Activated CD8-positive, alpha-beta memory T cell treated with anti-CD3 and anti-CD28 coated beads for 1 hour (primary cell): Measurements from ENCODE around the gene PRODH2.
"Not testable (repeated sequence)": the region's sequence is repeated elsewhere in the genome, so short reads cannot be mapped to it uniquely, and the experiment has no call there.

Experiments used
- DNase-seq, 2 donors: peaks; one replicate each; pipeline ENCODE4 v3.0.0-alpha.2; 2020; ENCODE audit warnings: low read depth in 1 of 2; ENCODE audit errors: extremely low read depth in 1 of 2

Gene PRODH2

DNA sequence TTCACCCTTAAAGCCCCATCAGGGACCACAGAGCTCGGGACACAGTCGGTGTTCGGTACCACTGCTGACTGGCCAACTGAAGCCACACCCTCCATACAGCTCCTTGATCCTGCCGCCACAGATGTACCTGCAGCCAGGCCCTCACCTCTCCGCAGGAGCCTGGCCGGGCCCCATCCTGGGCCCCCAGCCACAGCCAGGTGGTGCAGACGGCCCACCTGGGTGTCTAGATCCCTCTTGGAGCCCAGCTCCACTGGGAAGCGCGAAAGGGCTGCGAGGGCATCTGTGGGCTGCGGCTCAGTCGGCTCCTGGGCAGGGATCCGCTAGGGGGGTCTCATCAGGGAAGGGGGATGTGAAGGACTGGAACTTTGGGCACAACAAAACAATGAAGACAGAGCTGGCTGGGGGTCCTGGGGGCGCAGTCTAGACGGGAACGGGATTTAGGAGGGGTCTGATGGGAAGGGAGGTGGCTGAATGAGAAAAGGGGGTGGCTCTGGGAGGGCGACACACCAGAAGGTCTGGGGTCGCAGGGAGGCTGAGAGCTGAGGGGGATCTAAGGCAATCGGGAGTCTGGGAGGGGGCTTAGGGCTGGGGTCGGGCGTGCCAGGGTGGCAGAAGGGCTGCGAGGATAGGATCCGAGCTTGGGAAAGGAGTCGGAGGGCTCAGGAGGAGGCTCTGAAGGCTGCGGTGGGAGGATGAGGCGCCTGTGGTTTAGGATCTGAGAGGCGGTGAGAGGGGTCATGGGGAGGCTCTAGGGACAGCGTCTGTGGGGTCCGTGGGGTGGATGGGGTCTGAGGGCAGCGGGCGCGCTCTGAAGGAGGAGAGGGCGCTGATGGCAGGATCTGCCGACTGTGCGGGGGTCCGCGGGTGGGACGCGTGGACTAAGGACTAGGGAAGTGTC, 15.8 kb downstream of the PRODH2 start:
- DNase-seq = no peak

DNA sequence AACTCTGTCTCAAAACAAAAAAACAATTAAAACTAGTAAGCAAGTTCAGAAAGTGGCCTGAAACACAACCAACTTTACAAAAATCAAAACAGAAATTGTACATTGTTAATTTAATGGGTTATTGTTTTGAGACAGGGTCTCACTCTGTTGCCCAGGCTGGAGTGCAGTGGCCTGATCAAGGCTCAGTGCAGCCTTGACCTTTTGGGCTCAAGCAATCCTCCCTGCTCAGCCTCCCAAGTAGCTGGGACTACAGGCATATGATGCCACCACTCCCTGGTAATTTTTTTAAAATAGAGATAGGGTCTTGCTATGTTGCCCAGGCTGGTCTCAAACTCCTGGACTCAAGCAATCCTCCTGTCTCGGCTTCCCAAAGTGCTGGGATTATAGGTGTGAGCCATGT, 17.1 kb downstream of the PRODH2 start:
- DNase-seq = not testable (repeated sequence)

DNA sequence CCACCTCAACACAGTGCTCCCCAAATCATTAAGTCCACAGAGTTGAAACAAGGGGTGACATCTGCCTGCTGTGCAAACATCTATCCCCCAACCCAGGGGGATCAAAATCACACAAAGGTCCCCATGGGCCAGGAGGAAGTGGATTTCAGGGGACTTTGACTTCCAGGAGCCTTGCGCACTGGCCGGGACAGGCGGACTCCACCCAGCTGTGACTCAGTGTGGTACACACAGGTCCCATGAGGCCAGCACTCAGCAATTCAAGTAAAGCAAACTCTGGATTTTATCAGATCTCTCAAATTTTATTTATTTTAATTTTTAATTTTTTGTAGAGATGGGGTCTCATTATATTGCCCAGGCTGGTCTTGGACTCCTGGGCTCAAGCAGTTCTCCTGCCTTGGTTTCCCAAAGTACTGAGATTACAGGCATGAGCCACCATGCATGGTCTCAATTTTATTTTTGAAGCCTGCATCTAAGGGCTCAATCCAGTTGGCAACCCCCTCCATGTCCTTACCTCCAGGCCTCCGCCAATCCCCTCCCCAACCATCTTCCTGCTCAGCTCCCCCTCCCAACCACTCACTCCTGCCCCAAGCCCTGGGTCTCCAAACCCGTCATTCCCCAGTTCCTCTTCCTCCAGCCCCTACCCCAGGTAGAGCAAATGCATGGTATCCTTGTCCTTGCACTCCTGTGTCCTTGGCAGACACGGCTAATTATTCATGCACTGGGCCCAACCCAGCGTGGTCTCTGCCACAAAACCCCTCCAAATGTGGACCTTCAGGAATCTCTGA, 19.1 kb downstream of the PRODH2 start:
- DNase-seq = no peak

DNA sequence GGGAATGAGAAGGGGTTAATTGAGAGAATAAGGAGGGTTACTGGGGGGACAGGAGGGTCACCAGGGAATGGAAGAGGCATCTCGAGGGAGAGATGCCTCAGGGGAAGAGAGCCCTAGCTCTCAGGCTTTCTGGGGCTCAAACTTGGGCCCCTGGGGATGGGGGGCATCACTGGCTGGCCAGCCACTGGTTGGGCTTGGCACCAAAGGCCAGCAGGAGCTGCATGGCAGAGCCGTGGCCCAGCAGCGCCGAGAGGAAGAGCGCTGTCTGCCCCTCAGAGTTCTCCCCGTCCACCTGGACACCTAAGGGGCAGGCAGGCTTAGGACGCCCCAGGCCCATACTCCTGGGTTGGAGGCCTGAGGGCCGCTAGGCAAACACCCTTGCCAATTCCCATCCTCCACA, 19.8 kb downstream of the PRODH2 start:
- no peak for DNase-seq

DNA sequence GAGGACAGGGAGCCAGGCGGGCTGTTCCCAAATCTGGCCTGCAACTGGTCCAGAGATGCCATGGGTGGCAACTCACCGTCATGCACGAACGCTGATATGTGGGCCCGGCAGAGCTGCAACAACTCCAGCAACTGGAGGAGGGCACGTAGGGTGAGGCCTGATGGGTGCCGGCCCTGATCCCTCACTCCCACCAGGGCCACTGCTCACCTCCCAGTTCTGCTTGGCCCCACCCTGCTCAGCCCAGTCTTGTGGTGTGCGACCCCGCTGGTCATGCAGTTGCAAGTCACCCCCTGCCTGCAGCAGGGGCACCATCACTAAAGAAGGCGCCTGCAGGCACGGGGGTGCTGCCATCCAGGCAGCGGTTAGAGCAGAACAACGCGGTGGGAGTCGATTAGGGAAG, 20.3 kb downstream of the PRODH2 start:
- no peak for DNase-seq

DNA sequence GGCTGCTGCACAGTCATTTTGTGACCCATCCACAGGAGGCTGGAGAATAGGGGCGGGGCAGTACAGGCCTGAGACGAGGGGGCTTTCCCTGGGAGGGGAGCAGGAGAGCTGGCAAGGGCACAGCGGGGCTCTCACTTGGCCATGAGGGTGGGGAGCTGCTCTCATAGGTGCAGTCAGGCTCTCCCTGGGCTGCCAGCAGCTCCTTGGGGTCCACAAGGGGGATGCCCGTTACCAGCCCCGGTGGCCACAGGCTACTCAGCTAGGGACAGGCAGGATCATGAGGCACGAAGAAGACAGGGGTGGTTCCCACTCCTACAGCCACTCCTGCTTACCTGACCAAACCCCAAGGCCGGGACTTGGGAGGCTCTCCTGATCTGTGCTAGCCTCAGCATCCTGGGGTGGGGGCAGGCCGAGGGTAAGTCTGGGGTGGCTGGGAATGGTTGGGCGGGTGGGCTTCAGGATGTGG, 20.8 kb downstream of the PRODH2 start:
- DNase-seq = no peak

DNA sequence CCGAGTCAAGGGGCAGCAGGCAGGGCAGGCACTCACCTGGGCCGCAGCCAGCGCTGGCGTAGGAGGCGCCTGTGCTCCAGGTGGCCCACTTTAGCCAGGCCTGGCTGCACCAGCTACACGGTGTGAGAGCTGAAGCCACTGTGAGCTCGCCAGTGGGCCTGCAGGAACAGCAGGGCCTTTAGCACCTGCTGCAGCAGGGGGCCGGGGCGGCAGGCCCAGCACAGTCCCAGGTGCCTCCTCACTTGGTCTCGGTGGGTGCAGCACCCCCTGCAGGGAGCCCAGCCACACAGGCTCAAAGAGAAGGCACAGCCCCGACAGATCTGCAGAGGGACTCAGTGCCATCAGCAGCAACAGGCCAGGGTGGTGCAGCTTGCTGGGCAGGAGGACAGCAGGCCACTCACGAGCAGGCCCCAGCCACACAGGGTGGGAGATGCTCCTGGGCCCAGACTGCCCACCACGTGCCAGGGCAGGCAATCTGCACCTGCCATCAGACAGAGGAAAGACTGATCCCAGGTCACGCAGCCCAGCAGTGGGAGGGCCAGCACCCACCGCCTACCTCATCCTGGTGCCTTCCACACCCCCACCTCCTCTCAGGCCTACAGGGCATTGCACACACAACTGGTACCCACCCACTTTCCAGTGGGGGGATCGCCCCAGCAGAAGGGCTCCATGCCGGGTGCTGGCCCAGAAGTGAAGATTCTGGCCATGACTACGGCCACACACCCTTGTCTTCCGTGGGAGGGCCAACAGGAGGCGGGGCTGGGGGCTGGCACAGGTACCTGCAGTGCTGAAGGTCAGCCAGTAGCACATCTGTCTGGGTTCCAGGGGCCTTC, 21.4 kb downstream of the PRODH2 start:
- no peak for DNase-seq

DNA sequence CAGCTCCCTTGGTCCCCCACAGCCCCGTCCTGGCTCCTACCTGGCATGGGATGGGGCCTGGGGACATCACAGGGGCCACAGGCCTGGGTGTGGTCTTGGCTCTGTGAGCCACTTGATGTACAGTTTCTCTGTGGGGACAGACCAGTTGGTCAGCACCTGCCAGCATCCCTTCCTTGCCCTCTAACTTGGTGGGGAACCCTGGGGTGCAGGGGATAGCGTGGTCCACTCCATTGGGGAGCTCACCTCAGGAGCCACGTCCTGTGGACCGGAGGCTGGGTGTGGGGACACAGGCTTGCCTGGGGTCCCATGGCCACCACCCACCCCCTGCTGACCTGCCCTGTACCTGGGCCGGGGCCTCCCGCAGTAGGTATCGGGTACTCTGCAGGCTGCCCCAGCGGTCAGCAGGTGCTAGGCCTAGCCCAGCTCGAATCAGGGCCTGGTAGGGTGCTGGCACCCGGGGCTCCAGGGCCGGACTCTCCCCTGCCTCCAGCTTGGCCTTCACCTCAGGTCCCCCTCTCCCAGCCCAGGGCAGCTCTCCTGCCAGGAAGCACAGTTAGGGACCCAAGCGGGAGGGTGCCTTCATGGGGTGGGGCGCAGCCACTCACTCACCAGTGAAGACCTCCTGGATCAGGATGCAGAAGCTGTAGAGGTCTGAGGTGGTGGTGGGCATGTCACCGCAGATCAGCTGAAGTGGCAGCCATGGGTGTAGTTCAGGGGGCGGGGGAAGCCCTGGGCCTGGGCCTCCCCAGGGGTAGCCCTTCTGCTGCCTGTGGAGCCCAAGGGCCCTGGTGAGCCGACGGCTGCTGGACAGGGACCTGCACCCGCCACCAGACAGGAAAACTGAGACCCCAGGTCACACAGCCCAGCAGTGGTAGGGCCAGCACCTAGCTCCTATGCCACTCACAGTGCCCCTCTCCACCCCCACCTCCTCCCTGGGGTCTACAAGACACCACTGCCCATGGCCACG, 22.4 kb downstream of the PRODH2 start:
- no peak for DNase-seq

DNA sequence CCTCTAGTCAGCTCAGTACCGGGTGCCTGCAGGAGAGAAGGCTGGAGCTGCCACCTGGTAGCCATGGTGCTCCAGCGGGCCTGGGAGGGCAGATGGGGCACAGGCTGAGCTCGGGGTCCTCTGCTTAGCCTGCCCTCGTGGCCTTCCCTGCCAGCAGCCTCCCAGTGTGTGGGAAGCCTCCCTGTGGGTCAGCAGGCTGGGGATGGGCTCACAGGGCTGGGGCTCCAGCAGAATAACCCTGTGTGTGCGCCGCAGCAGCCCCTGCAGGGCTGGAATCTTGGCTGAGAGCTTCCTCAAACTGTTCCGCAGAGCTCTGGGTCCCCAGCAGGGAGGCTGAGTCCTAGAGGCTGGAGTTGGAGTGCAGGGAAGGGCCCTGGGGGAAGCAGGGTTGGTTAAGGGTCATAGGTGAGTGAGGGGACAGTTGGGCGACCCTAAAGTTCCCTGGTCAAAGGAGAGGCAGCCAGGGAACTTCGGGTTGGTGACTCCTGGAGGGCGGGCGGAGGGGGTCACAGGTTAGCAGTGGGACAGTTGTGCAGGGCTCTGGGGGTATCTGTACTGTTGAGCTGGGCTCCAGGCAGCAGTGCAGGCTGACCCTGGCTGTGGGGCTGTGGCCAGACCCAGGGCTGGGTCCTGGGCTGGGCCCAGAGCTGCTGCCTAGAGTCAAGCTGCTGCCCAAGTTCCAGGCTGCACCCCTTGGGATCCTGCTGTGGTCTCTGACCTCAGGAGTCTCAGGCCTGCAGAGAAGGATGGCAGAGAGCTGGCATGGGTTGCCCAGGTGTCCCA, 23.3 kb downstream of the PRODH2 start:
- DNase-seq = no peak

DNA sequence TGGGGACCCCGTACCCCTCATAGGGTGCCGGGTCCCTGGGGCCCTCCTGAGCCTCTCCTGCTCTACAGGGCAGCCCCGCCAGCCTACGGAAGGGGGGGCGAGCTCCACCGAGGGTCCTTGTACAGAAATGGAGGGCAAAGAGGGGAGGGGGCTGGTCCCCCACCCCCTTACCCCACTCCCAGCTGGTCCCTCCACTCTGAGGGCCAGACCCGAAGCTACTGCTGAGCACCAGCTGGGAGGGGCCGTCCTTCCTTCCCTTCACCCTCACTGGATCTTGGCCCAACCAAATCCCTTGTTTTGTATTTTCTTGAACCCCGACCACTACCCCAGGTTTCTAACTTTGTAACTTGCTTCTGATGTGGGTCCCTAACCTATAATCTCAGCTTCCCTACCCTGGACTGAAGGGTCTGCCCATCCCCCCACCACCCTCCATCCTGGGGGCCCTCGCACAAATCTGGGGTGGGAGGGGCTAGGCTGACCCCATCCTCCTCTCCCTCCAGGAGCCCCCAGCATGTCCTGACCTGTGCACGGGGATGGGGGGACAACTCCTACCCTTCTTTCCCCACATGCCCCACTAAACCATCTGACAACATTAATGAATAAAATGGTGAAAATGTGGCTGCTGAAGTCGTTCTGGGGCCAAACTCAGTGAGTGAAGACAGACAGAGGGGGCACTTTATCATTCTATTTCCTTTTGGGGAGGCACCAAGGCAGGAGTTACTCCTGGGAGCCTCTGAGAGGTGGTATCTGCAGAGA, 24.3 kb downstream of the PRODH2 start:
- no peak for DNase-seq

DNA sequence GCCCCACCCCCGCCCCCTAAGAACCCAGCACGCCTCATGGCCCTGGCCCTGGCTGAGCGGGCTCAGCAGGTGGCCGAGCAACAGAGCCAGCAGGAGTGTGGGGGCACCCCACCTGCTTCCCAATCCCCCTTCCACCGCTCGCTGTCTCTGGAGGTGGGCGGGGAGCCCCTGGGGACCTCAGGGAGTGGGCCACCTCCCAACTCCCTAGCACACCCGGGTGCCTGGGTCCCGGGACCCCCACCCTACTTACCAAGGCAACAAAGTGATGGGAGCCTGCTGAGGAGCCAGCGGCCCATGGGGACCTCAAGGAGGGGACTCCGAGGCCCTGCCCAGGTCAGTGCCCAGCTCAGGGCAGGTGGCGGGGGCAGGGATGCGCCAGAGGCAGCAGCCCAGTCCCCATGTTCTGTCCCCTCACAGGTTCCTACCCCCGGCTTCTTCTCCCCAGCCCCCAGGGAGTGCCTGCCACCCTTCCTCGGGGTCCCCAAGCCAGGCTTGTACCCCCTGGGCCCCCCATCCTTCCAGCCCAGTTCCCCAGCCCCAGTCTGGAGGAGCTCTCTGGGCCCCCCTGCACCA, 25.3 kb downstream of the PRODH2 start:
- no peak for DNase-seq

DNA sequence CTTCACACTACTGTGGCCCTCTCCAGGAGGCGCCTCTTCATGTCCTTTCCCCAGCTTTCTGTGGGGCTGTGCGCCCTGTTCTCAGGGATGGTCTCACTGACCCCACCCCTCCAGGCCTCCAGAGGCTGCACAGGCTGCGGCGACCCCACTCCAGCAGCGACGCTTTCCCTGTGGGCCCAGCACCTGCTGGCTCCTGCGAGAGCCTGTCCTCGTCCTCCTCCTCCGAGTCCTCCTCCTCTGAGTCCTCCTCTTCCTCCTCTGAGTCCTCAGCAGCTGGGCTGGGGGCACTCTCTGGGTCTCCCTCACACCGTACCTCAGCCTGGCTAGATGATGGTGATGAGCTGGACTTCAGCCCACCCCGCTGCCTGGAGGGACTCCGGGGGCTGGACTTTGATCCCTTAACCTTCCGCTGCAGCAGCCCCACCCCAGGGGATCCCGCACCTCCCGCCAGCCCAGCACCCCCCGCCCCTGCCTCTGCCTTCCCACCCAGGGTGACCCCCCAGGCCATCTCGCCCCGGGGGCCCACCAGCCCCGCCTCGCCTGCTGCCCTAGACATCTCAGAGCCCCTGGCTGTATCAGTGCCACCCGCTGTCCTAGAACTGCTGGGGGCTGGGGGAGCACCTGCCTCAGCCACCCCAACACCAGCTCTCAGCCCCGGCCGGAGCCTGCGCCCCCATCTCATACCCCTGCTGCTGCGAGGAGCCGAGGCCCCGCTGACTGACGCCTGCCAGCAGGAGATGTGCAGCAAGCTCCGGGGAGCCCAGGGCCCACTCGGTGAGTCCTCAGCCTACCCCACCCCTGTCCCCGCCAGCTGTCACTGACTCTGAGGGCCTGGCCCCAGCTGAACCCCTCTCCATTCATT, 26.1 kb downstream of the PRODH2 start:
- DNase-seq = no peak

DNA sequence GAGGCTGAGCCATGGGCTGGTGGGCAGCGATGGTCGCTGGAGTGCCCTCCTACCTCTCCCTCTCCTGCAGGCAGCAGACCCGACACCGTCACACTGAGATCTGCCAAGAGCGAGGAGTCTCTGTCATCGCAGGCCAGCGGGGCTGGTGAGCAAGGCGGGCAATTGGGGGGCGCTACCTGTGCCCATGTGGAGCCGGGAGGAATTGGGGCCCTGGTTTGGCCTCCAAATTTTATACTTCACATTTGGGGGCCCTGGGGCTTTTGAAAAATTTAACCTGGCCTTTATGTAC, 27.4 kb downstream of the PRODH2 start:
- DNase-seq = no peak

DNA sequence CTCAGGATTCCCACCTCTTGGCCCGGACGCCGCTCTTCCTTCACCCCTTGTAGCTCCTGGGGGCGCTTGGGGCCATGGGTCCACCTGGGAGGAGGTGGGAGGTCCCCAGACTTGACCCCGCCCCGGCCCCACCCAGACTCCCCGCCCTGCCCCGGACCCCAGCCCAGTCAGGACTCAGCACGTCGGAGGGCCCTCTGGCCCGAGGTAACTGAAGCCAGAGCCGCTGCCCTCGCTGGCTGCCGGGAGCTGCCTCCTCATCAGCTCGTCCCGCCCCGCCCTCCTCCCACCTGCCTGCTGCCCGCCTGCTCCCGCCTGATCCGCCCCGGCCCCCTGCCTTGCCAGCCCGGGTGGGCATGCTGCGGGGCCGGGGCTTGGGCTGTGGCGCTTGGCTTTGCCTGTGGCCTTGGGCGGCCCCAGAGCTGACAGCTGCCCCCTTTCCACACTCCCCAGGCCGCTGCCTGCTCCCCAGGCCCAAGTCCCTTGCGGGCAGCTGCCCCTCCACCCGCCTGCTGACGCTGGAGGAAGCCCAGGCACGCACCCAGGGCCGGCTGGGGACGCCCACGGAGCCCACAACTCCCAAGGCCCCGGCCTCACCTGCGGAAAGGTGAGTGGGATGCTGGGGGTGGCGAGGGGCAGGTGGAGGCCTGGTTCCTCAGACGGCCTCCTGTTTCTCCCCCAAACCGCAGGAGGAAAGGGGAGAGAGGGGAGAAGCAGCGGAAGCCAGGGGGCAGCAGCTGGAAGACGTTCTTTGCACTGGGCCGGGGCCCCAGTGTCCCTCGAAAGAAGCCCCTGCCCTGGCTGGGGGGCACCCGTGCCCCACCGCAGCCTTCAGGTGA, 27.9 kb downstream of the PRODH2 start:
- no peak for DNase-seq

DNA sequence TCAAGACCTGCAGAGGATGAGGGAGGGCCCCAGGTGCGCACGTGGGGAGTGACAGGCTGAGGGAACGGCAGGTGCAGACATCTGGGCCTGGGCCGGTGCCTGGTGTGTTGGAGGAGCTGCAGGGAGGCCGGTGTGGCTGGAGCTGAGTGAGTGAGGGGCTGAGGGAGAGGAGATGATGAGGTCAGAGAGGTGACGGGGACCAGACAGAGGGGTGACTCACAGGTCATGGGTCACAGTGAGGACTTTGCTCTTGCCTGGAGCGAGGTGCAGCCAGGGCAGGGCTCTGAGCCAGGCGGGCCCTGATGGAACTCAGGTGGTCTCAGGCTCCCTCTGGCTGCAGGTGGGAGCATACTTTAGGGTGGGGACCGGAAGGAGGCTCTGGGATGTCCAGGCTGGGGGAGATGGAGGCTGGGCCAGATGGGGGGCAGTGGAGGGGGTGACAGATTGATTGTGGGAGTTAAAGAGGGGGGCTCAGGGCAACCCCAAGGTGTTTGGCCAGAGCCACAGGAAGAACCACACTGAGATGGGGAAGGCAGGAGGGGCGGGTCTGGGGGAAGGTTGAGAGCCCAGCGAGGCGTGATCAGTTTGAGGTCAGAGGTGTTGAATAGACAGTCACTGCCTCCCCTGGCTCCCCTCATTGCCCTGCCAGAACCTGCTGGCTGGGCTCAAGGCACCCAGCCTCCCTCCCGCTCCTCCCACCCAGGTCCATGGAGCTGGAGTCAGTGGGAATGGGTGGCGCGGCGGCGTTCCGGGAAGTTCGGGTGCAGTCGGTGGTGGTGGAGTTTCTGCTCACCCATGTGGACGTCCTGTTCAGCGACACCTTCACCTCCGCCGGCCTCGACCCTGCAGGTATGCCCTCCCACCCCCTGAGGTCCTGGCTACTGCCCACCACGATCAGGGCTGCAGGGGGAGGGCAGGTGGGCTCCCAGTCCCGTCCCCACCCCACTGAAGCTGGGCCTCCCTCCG, 28.9 kb downstream of the PRODH2 start:
- no peak for DNase-seq
